HG02642 (cell line): ENCODE measurements around the gene ZNF462.
"Not testable (repeated sequence)": the region's sequence is repeated elsewhere in the genome, so short reads cannot be mapped to it uniquely, and the experiment has no call there.

Source experiments
- ATAC-seq: cut with Tn5 transposase; IDR thresholded peaks from one replicate; pipeline ENCODE4 v1.9.1; 2021; ENCODE audit warnings: mild to moderate bottlenecking; ENCODE audit not compliant: unreplicated experiment, poor library complexity

The ZNF462 gene

DNA sequence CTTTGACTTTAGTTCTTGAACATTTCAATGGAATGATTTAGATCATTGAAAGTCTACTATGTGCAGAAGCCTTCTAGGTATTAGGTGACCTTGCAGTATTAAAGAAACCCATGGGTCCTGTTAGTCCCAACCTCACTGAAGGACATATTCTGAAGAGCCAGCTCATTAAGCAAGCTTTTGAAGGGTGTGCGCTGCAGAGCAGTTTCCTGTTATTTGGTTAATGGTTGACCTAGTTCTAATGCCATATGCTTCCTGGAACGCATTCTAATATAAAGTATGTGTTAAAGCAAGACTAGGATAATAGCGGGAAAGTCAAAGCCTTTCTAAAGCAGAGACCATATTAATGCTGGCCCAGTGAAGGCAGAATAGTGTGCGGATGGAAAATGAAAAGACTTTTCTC, 20.1 kb downstream of the ZNF462 start:
- no peak for ATAC-seq

DNA sequence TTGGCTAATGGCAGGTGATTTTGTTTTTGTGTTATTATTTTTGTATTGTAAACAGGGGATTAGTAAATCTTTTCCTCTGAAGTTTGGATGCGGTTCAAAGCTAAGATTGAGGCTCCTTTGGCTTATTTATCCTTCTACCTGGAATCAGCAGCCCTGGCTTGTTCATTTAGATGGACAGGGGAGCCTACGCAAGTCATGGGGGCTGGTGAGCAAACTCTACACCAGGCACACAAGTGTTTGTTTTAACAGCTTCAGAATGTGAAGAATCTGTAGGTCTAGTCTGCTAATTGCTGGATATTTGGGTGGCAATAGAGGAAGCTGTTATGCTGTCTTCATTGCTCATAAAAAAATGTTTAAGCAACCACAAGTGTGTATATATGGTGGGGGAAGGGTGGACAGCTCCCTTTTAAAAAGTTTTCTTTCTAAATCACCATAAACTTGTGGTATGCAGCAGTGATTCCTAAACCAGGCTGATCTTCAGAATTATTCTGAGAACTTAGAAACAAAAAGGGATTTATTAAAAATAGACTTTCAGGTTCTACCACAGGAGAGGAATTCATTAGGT, 20.7 kb downstream of the ZNF462 start:
- ATAC-seq, result no peak

DNA sequence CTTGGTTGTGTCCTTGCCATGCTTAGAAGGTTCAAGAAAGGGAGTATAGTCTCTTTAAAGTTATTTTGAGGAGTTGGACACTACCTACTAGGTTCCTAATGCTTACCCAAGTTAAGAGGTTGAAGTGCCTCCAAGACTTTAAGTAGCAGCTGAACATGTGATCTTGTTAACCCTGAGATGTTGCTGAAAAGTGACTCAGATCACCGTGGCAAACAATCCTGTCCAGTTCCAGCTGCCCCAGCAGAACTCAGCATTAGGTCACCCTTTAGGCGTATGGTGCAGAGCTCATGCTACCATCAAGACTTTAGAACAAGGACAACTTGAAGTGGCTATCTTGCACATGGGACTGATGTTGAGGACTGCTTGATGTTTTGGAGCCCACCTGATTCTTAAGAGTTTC, 22.5 kb downstream of the ZNF462 start:
- no peak for ATAC-seq

DNA sequence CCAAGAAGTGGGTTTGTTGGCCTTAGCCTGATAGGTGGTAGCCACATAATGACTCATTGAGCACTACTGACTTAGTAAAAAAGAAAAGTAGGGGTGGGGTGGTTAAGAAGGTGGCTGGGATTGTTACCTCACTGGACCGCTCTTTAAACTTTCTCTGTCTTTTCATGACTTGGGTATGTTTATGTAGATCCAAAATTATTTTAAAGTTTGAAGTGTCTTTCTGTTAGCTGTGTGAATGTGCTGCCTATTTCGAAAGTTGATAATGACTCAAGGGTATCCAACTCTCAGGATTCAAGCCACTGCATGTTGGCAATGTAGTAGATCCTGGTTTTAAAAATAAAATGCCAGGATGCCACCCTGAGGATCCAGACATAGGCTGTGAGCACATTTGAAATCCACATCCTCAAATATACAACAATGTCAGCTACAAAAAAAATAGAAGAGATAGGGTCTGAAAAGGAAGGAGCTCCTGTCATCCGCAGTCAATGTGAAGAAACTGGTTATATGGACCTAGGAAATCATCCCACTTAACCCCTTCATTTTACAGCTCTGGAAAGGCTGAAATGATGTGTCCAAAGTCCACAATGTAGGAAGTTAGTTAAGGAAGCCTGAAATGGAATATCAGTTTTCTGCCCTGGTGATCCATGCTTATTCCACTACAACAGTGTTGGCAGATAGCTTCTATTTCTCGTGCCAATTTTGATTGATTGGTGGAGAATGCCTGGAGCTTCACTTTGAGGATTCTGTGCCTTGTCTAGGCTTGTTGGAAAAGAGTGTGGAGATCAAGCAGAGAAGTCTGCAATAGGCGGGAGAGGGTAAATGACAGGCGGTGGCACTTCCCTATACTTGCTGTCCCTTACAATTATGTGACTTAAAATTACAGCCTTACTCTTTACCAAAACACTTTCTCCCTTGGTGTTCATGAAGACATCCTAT, 23.4 kb downstream of the ZNF462 start:
- ATAC-seq, result no peak

DNA sequence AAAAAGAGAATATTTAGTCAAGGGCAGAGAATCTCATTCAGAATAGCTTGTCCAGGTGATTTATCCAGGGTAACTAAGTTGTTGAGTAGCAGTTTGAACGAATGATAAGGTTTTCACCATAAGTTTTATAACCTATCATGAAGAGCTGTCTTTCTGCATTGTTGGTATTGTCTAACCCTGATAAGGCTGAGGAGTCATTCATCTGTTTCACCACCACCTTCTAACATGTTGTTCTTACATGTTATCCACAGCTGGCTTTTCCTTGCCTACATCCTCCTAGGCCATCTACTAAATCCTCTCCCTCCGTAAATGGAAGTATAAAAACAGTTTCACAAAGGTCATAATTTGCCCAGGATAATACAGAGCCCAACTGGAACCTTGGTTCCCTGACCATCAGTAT, 24.1 kb downstream of the ZNF462 start:
- ATAC-seq, result no peak

DNA sequence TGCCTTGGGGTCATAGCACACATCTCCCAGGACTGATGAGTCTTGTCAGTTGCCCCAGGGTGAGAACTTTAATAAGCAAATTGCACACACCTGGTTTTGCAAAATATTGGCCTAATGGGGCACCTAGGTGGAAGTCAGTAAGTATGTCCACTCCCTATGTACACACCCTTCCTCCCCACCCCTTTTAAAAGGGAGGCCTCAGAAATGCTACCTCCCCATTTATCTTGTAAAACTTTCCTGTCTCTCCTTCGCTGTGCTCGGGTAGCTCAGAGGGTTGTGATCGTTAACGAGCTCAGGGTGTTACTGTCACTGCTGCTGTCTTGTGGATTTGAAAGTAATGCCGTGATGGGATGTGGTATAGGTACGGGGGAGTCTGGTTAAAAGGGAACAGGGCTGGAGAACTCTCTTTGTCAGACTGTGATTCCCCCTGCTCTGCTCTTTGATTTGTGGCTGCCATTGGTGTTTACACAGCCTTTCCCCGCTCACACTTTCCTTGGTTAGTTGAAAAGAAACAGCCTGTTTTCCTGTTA, 26.2 kb downstream of the ZNF462 start:
- no peak for ATAC-seq

DNA sequence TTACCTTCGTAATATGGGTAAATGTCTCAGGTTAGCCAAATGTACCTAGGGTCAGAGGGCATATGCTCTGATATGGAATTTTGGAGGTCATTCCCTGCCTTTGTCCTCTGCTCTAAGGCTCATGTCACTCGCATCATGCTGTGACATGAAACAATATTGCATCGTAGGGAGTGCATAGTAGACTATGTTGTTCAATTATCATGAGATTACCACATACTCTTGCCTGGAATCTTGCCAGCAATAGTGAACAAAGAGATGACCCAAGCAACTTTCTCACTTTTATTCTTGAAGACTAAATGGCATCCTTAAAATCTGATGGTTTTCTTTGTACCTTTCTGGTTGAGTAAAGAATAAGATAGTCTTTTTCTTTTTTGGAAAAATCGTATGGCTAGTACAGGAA, 27.6 kb downstream of the ZNF462 start:
- ATAC-seq, result no peak

DNA sequence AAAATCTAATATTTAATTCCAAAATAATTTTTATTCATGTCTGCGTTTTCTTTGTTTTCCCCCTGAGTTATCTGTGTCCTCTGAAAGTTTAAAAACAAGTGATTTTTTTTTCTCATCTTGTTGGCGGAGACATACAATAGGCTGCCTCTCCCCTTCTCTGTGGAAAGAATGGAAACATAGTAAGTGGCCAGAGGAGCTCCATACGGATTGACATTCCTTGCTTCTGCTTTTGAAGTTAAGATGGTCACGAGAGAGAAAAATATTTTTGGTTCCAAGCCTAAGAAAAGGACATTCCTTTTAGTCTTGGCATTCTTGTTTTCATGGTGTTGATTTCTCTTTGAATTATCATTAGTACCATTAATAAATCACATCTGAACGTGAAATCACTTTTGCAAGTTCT, 28.3 kb downstream of the ZNF462 start:
- ATAC-seq, result no peak

DNA sequence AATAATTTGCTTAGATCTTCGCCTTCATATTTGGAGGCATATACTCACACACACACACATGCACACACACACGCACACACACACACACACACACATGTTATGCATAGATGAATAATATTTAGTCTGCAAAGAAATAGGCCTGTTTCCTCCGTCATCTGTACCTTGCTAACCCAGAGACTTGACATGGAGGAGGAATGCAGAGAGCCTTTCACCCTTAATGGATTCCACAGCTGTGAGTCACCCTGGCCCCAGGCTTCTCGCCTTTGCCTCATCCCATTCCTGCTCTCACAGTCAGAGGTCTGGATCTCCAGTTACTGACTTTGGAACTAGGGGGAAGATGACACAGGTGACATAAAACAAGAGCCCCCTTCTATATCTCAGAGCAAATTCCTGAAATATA, 29.7 kb downstream of the ZNF462 start:
- ATAC-seq, result no peak

DNA sequence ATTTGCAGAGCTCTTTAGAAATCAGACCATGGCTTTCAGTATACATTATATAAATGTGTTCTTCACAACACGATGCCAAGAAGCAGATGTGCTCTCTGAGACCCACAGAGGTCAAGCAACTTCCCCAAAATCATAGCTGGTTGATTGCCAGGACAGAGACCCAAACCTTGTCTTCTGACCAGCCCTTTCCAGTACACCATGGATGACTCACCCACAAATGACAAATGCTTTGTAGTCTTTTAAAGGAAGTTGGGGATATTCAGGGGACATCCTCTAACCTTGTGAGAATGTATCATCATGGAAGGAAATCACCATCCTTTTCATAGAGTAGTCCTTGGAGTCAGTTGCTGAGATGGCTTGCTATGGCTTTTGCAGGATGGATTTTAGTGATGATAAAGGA, 30.1 kb downstream of the ZNF462 start:
- ATAC-seq, result no peak

DNA sequence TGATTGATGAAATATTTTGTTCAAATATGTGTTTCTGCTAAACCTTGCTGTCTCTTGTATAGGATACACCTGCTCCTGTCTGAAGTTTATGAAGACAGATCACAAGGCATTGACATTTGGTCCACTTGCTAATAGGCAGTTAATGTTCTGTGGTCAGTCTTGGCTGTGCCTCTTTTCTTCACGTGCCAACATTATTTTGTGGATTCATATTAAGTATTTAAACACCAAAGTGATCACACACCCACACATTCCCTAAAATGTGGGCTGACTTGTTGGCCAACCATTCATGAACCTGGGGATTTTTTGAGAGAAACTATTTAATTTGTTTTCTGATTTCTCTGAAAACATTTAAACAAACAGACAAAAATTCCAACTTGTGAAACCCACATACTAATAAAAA, 33.7 kb downstream of the ZNF462 start:
- ATAC-seq, result no peak

DNA sequence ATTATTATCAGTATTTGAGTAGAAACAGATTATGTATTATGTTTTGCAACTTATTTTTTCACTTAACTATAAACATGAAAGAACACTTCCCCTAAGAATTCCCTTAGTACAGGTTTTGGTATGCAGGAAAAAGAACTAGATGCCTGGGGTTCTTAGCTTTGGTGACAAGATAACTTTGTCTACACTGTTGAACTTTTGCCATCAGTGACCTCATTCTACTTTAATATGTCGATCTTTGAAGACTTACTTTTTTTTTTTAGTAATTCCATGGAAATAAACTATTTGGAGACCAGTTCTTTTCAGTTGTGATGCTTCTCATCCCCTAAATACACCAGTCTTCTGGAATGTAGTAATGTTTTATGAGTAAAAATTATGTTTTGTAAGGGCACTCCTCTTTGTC, 34.3 kb downstream of the ZNF462 start:
- ATAC-seq, result no peak

DNA sequence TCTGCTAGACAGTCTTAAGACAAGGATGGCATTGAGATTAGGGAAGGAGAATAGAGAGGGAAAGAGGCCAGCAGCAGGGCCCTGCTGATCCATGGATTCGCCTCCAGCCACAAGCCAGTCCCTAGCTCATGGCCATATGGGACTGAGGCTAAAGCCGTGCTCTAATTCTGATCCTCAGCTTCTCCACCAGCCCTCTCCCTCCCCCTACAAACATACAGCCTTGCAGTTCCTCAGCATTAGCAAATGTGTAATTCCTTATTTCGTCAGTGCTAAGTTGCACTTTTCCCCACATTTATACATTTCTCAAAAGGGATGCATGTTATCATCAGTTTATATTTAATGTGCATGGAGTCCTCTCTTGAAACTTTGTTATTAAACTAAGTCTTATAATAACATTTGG, 34.8 kb downstream of the ZNF462 start:
- ATAC-seq, result no peak

DNA sequence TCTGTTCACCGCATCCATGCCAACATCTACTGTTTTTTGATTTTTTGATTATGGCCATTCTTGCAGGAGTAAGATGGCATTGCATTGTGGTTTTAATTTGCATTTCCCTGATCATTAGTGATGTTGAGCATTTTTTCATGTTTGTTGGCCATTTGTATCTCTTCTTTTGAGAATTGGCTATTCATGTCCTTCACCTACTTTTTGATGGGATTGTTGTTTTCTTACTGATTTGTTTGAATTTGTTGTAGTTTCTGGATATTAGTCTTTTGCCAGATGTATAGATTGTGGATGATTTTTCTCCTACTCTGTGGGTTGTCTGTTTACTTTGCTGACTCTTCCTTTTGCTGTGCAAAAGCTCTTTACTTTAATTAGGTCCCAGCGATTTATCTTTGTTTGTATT, 37.6 kb downstream of the ZNF462 start:
- not testable (repeated sequence) for ATAC-seq

DNA sequence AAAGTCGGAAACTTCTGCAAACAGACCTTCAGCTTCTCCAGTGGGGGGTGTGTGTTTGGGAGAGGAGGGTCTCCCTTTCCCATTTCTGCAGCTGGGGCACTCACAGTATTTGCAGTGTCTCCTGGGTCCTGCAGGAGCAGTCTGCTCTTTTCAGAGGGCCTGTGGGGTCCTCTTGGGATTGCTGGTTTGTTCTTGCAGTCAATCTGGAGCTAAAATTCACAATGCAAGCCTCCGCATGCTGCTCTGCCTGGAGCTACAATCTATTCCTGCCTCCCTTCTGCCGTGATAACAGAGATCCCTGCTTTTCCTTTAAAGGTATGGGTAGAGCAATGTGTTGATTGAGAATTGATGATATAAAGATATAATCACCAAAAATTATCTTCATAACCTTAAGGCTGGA, 43.2 kb downstream of the ZNF462 start:
- no peak for ATAC-seq

DNA sequence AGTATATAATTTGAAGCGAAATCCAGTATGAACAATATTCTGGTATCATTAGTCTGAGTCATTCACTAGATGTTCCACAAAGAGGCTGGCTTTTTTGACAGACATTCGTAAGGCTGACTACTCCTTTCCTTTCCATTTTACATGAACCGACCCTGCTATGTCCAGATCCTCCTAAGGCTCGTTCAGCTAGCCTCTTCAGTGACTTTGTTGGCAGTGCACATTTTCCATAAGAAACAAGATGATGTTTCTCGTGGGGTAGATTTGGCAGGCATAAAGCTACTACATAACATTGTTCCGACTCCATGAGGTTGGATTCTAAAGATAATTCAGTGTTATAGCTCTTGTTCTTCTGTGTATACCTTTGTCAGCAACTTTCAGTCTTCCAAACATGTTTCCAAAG, 49.0 kb downstream of the ZNF462 start:
- ATAC-seq, result no peak

DNA sequence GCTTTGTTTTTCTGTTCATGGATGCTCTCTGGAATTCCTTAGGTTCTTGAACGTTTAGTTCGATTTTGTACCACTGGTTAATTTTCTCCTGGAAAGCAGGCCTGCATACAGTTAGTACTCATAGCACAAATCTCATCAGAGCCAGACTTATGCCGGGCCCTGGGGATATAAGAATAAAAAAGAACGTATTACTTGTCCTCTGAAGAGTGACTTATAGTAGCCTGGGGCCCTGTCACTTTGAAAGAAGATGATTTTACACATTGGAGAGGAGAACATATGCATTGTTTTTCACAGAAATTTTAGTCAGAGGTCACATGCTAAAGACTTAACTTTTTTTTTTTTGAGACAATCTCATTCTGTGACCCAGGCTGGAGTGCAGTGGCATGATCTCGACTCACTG, 50.3 kb downstream of the ZNF462 start:
- no peak for ATAC-seq

DNA sequence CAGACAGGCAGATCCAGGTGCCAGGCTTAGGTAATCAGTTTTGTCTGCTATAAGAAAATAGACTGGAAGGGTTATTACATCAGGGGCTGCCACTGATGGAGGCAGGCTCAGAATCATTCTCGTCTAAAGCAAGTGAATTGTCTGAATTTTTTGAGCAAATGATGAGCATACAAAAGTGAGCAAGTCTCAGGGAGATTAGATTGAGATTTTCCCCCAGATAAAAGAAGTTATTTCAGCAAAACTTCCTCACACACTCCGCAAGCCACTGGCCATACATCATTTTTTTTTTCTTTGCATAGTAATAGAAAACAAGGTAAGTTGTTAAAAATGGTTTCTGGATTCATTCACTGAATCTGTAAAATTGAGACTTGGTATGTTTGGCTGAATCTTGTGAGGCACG, 52.9 kb downstream of the ZNF462 start:
- ATAC-seq, result no peak

DNA sequence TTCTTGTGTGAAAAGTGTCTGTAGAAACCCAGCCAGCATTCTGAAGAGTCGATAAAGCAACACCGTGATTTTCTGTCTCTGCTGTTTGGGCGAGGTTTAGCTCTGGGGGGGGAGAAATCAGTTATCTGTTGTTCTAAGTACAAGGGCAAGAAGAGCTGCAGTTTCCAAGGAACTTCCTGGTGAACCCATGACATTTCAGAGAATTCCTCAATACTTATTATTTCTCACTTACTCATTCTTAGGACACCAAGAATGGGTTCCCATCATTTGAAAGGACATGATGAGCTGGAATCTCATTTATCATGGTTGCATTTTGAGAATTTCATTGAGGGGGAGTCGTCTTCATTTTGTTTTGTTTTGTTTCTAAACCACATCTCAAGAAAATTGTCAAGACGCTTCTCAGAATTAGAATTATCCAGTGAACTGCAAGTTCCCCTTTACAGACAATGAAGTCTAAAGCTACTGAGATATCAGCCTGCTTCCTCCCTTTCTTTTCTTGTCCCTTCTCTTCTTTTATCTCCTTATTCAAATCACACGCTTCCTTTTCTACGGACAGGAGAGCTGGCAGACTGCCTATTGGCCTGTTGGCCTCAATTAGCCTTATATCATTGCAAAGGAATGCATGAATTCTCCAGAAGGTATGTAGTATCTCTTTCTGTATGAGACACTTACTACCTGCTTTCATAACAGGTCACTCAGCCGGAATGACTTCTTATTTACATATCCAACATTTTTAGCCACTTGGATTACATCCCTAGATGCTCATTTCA, 53.7 kb downstream of the ZNF462 start:
- ATAC-seq, result no peak

DNA sequence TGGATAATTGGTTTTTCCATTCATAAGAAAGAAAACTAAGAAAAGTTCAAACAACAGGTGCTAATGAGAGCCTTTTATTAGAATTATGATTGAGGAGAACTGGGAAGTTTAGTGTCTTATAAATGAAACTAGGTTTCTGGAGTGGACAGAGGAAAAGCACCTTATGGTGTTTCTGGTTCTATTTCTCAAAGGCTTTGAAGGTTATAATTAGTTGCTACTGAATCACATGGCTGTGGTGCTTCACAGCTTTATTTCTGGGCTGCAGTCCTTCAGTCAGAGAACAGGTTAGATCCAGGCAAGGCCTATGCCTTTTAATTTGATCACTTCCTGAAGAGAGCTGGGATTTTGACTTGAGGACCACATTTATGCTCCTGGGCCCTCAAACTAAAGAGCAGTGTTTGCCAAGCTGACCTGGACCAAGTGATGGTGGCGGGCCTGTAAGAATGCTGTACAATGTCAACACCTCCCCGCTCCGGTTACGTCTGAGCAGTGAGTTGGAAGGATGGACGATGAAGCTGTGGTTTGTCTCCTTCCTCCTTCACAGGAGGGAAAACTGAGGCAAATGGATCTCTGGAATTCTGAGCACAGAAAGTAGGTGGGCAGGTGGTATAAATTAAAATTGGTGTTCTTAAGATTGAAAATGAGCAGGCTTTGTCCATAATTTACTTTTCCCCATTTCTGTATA, 56.0 kb downstream of the ZNF462 start:
- no peak for ATAC-seq

DNA sequence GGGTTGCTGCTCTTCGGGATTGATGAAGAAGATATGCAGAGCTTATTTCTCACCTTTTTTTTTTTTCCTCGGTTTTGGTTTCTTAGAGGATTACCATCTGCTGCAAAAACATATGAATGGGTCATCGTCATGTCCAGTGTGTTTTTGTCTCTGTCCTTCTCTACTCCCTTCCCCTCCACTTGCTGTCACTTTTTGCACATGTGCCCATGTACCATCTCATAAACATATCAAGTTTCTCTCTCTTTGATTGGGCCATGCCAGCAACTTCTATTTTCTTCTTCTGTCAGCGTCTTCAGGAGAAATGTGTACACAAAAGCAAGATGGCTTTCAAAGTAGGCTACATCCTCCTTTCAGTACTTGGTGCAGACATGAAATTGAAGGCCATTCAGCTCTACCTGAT, 57.1 kb downstream of the ZNF462 start:
- ATAC-seq, result no peak
